Neutrophil (primary cell): ENCODE data around the gene MAP2K5.

Experiments
- H3K27ac ChIP-seq: fragments of 200-600 bp; sonication (generic); 2 replicates; pipeline ENCODE4 v1.5.1; 2016; ENCODE audit warnings: mild to moderate bottlenecking, moderate library complexity
- H3K27me3 ChIP-seq: fragments of 200-600 bp; sonication (generic); 2 replicates; pipeline ENCODE4 v1.6.0; 2016; ENCODE audit warnings: mild to moderate bottlenecking
- H3K36me3 ChIP-seq: fragments of 200-600 bp; sonication (generic); 2 replicates; pipeline ENCODE4 v1.5.1; 2017
- H3K4me1 ChIP-seq, 2 experiments: fragments of 200-600 bp in 1 of 2; sonication (generic) in 1 of 2; 1 replicate in 1 of 2; 2 replicates in 1 of 2; pipeline versions ENCODE4 v1.5.1 to v1.6.1; 2013 to 2016; ENCODE audit warnings: low read depth in 1 of 2, low read length in 1 of 2, mild to moderate bottlenecking in 1 of 2, moderate library complexity in 1 of 2; ENCODE audit not compliant: control insufficient read depth in 1 of 2, insufficient read depth in 1 of 2
- H3K4me3 ChIP-seq, 2 experiments: fragments of 200-600 bp in 1 of 2; sonication (generic) in 1 of 2; 1 replicate in 1 of 2; 2 replicates in 1 of 2; pipeline ENCODE4 v1.5.1; 2013 to 2016; ENCODE audit warnings: low read depth in 1 of 2, low read length in 1 of 2, mild to moderate bottlenecking in 1 of 2, moderate library complexity in 1 of 2
- H3K9me3 ChIP-seq: fragments of 200-600 bp; sonication (generic); 2 replicates; pipeline ENCODE4 v1.5.1; 2016
- TF ChIP-seq, protein P1 (sequence below): fragments of 200-600 bp; sonication (generic); IDR thresholded peaks from 2 replicates; pipeline ENCODE4 v1.5.1; 2016; ENCODE audit warnings: antibody characterized with exemption

Gene MAP2K5

DNA sequence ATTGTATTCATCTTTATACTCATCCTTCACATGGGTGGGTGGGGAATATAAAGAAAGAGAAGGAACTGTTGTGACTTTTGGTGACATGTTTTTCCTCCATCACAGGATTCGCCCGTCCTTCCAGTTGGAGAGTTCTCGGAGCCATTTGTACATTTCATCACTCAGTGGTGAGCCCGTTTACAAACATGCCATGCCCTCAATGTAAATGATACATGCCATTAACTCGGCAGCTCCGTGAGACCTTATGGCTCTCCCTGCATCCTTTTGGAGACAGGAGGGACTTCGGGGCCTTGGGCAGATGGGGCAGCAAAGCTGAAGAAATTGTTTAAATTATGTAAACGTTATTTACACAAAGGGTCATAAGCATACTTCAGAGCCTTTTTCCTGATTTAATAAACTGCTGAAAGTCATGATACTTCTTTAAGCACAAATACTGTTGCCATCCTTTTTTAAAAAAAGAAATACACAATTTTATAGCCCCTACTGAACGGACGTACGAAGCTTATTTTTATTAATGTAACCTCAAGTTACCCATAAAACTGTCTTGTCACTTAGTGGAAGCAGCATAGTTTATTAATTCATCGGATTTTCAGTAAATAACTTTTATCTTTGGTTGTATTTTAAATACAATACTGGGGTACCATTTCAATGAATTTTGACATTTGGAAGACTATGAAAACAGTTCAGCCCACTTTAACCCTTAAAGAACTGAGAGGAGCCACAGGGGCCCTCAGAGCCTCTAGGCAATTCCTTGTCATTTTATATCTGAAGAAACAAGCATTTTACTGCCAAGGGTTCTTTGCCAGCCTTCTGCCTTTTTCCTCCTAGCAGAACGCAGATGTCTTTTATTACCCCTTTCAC is 227.2 kb downstream of the MAP2K5 start:
- Histone ChIP-seq H3K27me3 (no peaks in the 10 kb centered on the region), H3K9me3 (no peaks in the 10 kb centered on the region), H3K4me1 (no peaks in the 10 kb centered on the region), H3K4me3 (no peak overlapping the region), H3K36me3 (no peaks in the 10 kb centered on the region), H3K27ac (no peak overlapping the region)
- TF ChIP-seq, protein P1, sequence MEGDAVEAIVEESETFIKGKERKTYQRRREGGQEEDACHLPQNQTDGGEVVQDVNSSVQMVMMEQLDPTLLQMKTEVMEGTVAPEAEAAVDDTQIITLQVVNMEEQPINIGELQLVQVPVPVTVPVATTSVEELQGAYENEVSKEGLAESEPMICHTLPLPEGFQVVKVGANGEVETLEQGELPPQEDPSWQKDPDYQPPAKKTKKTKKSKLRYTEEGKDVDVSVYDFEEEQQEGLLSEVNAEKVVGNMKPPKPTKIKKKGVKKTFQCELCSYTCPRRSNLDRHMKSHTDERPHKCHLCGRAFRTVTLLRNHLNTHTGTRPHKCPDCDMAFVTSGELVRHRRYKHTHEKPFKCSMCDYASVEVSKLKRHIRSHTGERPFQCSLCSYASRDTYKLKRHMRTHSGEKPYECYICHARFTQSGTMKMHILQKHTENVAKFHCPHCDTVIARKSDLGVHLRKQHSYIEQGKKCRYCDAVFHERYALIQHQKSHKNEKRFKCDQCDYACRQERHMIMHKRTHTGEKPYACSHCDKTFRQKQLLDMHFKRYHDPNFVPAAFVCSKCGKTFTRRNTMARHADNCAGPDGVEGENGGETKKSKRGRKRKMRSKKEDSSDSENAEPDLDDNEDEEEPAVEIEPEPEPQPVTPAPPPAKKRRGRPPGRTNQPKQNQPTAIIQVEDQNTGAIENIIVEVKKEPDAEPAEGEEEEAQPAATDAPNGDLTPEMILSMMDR = no peak

DNA sequence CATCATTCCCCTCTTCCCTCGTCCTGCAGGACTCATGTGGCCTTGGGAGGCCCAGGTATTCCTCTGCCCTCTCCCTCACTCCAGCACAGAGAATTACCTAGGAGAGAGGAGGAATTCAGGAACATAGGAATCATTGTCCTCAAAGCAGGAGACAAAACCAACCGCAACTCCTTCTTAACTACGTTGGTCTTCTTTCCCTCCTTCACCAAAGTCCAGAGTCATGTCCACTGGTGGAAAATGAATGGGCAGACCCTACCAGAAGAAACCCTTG is 227.8 kb downstream of the MAP2K5 start:
- Histone ChIP-seq H3K4me3 (no peak overlapping the region), H3K27me3 (no peaks in the 10 kb centered on the region), H3K9me3 (no peaks in the 10 kb centered on the region), H3K36me3 (no peaks in the 10 kb centered on the region), H3K4me1 (no peaks in the 10 kb centered on the region), H3K27ac (no peak overlapping the region)
- TF ChIP-seq, protein P1 = no peak

DNA sequence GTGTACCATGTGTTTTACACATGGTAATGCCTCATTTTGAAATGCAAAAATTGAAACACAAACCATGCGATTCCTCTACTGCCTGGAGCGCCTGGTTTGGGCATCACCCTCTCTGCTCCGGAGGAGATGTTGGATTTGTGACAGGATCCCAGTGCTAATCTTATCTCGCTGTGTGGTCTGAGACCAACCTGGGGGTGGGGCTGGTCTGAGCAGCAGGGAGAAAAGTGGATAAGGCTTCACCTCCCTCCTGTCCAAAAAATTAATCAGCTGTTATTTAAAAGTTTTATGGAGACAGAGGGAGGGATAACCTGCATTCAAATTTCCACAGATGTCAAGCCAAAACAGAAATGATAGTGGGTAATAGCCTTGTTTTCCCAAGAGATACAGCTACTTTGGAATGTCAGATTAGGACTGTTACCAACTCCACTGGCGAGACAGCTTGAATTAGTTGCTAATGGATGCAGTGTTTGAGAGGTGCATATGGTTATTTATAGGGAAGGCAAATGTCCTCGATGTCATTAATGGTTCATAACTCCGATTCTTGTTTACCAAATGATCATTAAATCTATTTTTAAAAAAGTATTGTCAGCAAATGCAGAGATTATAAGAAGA is 228.8 kb downstream of the MAP2K5 start:
- Histone ChIP-seq H3K27ac (no peak overlapping the region), H3K4me1 (no peaks in the 10 kb centered on the region), H3K36me3 (no peaks in the 10 kb centered on the region), H3K9me3 (no peaks in the 10 kb centered on the region), H3K27me3 (no peaks in the 10 kb centered on the region), H3K4me3 (no peak overlapping the region)
- TF ChIP-seq, protein P1 = no peak

DNA sequence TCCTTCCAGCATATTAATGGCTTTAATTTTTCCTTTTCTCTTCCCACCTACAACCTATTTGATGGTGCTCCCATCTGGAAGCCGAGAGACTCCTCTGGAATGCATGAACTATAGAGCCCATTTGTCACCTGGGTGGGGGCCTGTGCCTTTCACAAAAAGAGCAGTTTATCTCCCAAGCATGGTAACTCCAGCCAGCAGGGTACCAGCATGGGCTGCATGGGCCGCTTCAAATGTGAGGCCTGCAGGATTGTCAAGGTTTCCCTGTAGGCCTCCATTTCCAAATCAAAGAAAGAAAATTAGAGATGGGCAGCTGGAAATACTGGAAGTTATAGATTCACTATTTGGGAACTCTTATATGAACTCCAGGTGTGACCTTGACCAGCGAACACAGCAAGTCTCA is 232.1 kb downstream of the MAP2K5 start:
- Histone ChIP-seq H3K9me3 (no peaks in the 10 kb centered on the region), H3K4me1 (peaks cover 2% of the 10 kb centered on the region in 2 experiments), H3K27ac (no peak overlapping the region), H3K36me3 (no peaks in the 10 kb centered on the region), H3K4me3 (no peak overlapping the region), H3K27me3 (no peaks in the 10 kb centered on the region)
- TF ChIP-seq, protein P1 = no peak

DNA sequence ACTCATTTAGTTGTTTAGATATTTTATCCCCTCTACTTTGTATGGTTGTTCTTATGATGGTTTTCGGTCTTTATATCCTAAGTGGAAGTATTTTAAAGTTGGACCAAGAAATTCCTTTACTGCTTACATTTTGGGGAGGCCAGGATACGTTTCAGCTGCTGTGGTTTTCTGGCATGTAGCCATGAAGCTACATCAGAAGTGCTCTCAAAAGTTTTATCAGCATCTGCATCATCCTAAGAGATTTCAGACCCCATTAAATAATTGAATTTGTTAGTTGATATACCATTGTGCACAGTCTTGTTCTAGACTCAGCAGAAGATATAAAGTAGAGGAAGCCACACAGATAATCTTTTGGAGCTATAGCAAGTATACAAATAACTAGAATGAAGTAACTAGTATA is 232.7 kb downstream of the MAP2K5 start:
- no peak overlapping the region for H3K27ac ChIP-seq
- no peaks in the 10 kb centered on the region for H3K27me3 ChIP-seq
- TF ChIP-seq, protein P1 = no peak
- no peaks in the 10 kb centered on the region for H3K9me3 ChIP-seq
- no peaks in the 10 kb centered on the region for H3K36me3 ChIP-seq
- H3K4me3 ChIP-seq = no peak overlapping the region
- H3K4me1 ChIP-seq = peaks cover 6 to 8% of the 10 kb centered on the region in 2 experiments
